Measurements from ENCODE around the gene SMAD1.
A peak's percentile ranks its signal among the peaks of the same experiment; 100 is the strongest.

- TF ChIP-seq GATA2 (IDR thresholded peaks at IDR 0.05; ENCODE audit: low read depth, low read length) (peak; percentile 91), GATA3 (IDR thresholded peaks at IDR 0.05; ENCODE audit: low read depth, low read length) (peak; percentile 81)
Observed at GRCh38 chr4:145525291-145525740, 43.7 kb downstream of the SMAD1 start.

Measured in SH-SY5Y (cell line).